K562 (cell line): ENCODE data around the gene AGAP1. TPM values are rescaled to one million over a fixed set of nuclear protein-coding genes. Genes with fewer than 3 reads are reported as not detected.

Source experiments
- ATAC-seq: fragments of 200-7000 bp; cut with Tn5 transposase; 3 replicates; pipeline ENCODE4 v1.9.1; 2020; ENCODE audit warnings: moderate library complexity
- BruUV-seq: library from RNA; stranded (reverse); fragments of 400-500 nt; replicated peaks from 2 replicates; lab custom pipeline; 2021; lab: Mats Ljungman, UMichigan
- CTCF ChIA-PET: fragments of 300-600 bp; formaldehyde crosslinking; extraction: SDS; loops from one replicate; lab custom pipeline; 2021; ENCODE audit warnings: low intra/inter-chr PET ratio; lab: Yijun Ruan, JAX
- POLR2A ChIA-PET: fragments of 300-600, 350-650 bp; sonication (Branson Sonifier 250); formaldehyde crosslinking; extraction: SDS; loops from one replicate; lab custom pipeline; 2021; ENCODE audit warnings: antibody characterized with exemption, inconsistent platforms; lab: Yijun Ruan, JAX
- DNase-seq, 4 experiments: peaks; one replicate each; pipeline versions ENCODE4 v3.0.0 to v3.0.0-alpha.2; 2011 to 2018; ENCODE audit warnings: low spot score in 3 of 4, mixed read lengths in 3 of 4; ENCODE audit errors: extremely low read depth in 1 of 4
- FAIRE-seq: peaks from 2 replicates; lab custom pipeline; 2011; peaks lifted over from hg19 to GRCh38; lab: Jason Lieb, UNC
- H2AFZ ChIP-seq: 2 replicates; pipeline ENCODE4 v1.6.0; 2011; ENCODE audit warnings: low read depth, low read length, control low read depth, inconsistent platforms
- H3K27ac ChIP-seq: fragments of 200-600 bp; 3 replicates; pipeline ENCODE4 v1.8.0; 2011; ENCODE audit warnings: low read depth, mild to moderate bottlenecking, control low read depth, inconsistent platforms, low read length, moderate library complexity, mixed read lengths; ENCODE audit errors: extremely low read depth
- H3K27me3 ChIP-seq, 2 experiments: fragments of 300-600 bp in 1 of 2; 2 replicates in 1 of 2; 3 replicates in 1 of 2; pipeline versions ENCODE4 v1.6.0 to v1.8.0; 2011; ENCODE audit warnings: inconsistent platforms in 2 of 2, low read length in 2 of 2, mild to moderate bottlenecking in 1 of 2, mixed read lengths in 1 of 2, moderate library complexity in 1 of 2; ENCODE audit not compliant: control insufficient read depth in 2 of 2, insufficient read depth in 2 of 2
- H3K36me3 ChIP-seq: fragments of 300-600 bp; 3 replicates; pipeline ENCODE4 v1.8.0; 2011; ENCODE audit warnings: mild to moderate bottlenecking, low read length, inconsistent platforms; ENCODE audit not compliant: control insufficient read depth, insufficient read depth
- H3K4me1 ChIP-seq, 2 experiments: fragments of 200-600 bp in 1 of 2; replicated peaks in 1 of 2; 2 replicates in 1 of 2; 3 replicates in 1 of 2; pipeline versions ENCODE4 v1.5.1 to v1.8.0; 2011; ENCODE audit warnings: inconsistent platforms in 2 of 2, low read length in 2 of 2, mild to moderate bottlenecking in 1 of 2, mixed read lengths in 1 of 2, moderate library complexity in 1 of 2; ENCODE audit not compliant: control insufficient read depth in 2 of 2, insufficient read depth in 2 of 2
- H3K4me2 ChIP-seq: 2 replicates; pipeline ENCODE4 v1.6.1; 2011; ENCODE audit warnings: low read length, control low read depth, inconsistent platforms, mixed read lengths; ENCODE audit not compliant: insufficient read depth
- H3K4me3 ChIP-seq: fragments of 200-600 bp; sonication (generic), shearing (Covaris generic); 2 replicates; pipeline ENCODE4 v1.5.1; 2016; ENCODE audit warnings: control low read depth, inconsistent platforms
- H3K79me2 ChIP-seq: fragments of 200-600 bp; 3 replicates; pipeline ENCODE4 v1.8.0; 2011; ENCODE audit warnings: low read length, inconsistent platforms; ENCODE audit not compliant: control insufficient read depth, insufficient read depth
- H3K9ac ChIP-seq, 2 experiments: 2 replicates each; pipeline versions ENCODE4 v1.6.0 to v1.6.1; 2011; ENCODE audit warnings: low read depth in 2 of 2, low read length in 2 of 2, control low read depth in 1 of 2, inconsistent platforms in 1 of 2, mild to moderate bottlenecking in 1 of 2, mixed read lengths in 1 of 2; ENCODE audit not compliant: insufficient read depth in 1 of 2
- H3K9me1 ChIP-seq: one replicate; pipeline ENCODE4 v1.6.0; 2011; ENCODE audit warnings: inconsistent platforms, mild to moderate bottlenecking, low read length, moderate library complexity; ENCODE audit not compliant: control insufficient read depth, insufficient read depth
- H3K9me3 ChIP-seq: replicated peaks from 2 replicates; pipeline ENCODE4 v1.5.1; 2011; ENCODE audit warnings: low read depth, low read length, inconsistent platforms; ENCODE audit not compliant: control insufficient read depth, insufficient read depth
- H4K20me1 ChIP-seq: replicated peaks from 2 replicates; pipeline ENCODE4 v1.6.1; 2011; ENCODE audit warnings: low read length, inconsistent platforms, mixed read lengths; ENCODE audit not compliant: control insufficient read depth, insufficient read depth
- ARID1B ChIP-seq: fragments of 450-650 bp; IDR thresholded peaks from 2 replicates; pipeline ENCODE4 v1.6.1; 2016; ENCODE audit warnings: antibody characterized with exemption, mild to moderate bottlenecking, inconsistent platforms
- BHLHE40 ChIP-seq: IDR thresholded peaks from 2 replicates; pipeline ENCODE4 v1.6.1; 2011; ENCODE audit warnings: low read length, improper control_type of control experiment
- EP400 ChIP-seq: fragments of 450-650 bp; IDR thresholded peaks from 2 replicates; pipeline ENCODE4 v1.6.1; 2017; ENCODE audit warnings: antibody characterized with exemption, mild to moderate bottlenecking, moderate library complexity
- HDAC3 ChIP-seq: fragments of 450-650 bp; IDR thresholded peaks from 2 replicates; pipeline ENCODE4 v1.6.1; 2018; ENCODE audit warnings: borderline replicate concordance, mild to moderate bottlenecking, moderate library complexity; ENCODE audit not compliant: partially characterized antibody
- HDAC6 ChIP-seq: IDR thresholded peaks from 2 replicates; pipeline ENCODE4 v1.6.1; 2012; ENCODE audit warnings: low read depth, mild to moderate bottlenecking, control low read depth, inconsistent platforms, low read length, moderate library complexity
- JUND ChIP-seq, 2 experiments: IDR thresholded peaks; 2 replicates in 1 of 2; 3 replicates in 1 of 2; pipeline ENCODE4 v1.6.1; 2011; ENCODE audit warnings: borderline replicate concordance in 2 of 2, low read depth in 2 of 2, low read length in 2 of 2, improper control_type of control experiment in 1 of 2, missing biosample characterization in 1 of 2, missing genetic modification characterization in 1 of 2, missing genetic modification reagents in 1 of 2
- MEF2A ChIP-seq: IDR thresholded peaks from 2 replicates; pipeline ENCODE4 v1.6.1; 2011; ENCODE audit warnings: low read depth, mild to moderate bottlenecking, low read length, moderate library complexity; ENCODE audit not compliant: control insufficient read depth
- NR2C1 ChIP-seq, 2 experiments: fragments of 450-650 bp; IDR thresholded peaks; 2 replicates each; pipeline ENCODE4 v1.6.1; 2017; ENCODE audit warnings: mild to moderate bottlenecking in 2 of 2, antibody characterized with exemption in 1 of 2, inconsistent platforms in 1 of 2, missing compliant biosample characterization in 1 of 2, missing genetic modification characterization in 1 of 2
- PHB ChIP-seq: fragments of 250-450 bp; sonication (Bioruptor Pico); IDR thresholded peaks from 2 replicates; pipeline ENCODE4 v1.5.0; 2021
- SRSF7 ChIP-seq: fragments of 200-400 bp; formaldehyde crosslinking; optimal IDR thresholded peaks from 2 replicates; pipeline ENCODE3; 2017; ENCODE audit warnings: mild to moderate bottlenecking, low read depth, low read length
- TAL1 ChIP-seq: fragments of 450-650 bp; IDR thresholded peaks from 2 replicates; pipeline ENCODE4 v1.6.1; 2016; ENCODE audit warnings: mild to moderate bottlenecking
- TCF3 ChIP-seq: sonication (generic); formaldehyde crosslinking; IDR thresholded peaks from 2 replicates; pipeline ENCODE4 v1.4.0; 2020; ENCODE audit warnings: mild to moderate bottlenecking, missing genetic modification reagents
- TEAD1 ChIP-seq, 2 experiments: fragments of 450-650 bp in 1 of 2; sonication (generic) in 1 of 2; formaldehyde crosslinking; IDR thresholded peaks; 2 replicates each; pipeline versions ENCODE4 v1.4.0 to v1.8.0; 2020 to 2022; ENCODE audit warnings: mild to moderate bottlenecking in 2 of 2, missing genetic modification reagents in 1 of 2
- ZNF717 ChIP-seq: fragments of 250-450 bp; sonication (Bioruptor Pico); IDR thresholded peaks from 2 replicates; pipeline ENCODE4 v1.5.0; 2021
- WGBS: fragments of 100-300 bp; shearing (Covaris generic); methylation state at CpG from one replicate; pipeline ENCODE4 v1.1.6; 2016; ENCODE audit warnings: low coverage, mixed read lengths; ENCODE audit not compliant: insufficient coverage; ENCODE audit errors: missing lambda C conversion rate; 5-methylcytosine and 5-hydroxymethylcytosine counted together
- in situ Hi-C: fragments of 300-500 bp; cut with MboI; formaldehyde crosslinking; loops from 4 replicates; pipeline ENCODE4 v1.15.0; 2018; ENCODE audit warnings: inconsistent platforms, mixed read lengths
- intact Hi-C: fragments of 100-400 bp; cut with micrococcal nuclease; formaldehyde crosslinking; loops from 2 replicates; pipeline ENCODE4 v1.14.2; 2022
- polyA plus RNA-seq, 8 experiments: library from polyadenylated mRNA; depleted of rRNA in 4 of 8; stranded (reverse) in 5 of 8; unstranded in 3 of 8; fragments of >200 nt; fragmentation: Nextera tagmentation in 2 of 8; fragmentation: Illumina TruSeq in 1 of 8; extraction: Ambion mirVana in 2 of 8; extraction: Trizol in 1 of 8; gene quantifications; 2 replicates each; pipeline versions ENCODE4 v1.2.1 to v1.2.3, GENCODE V29; 2011 to 2014; ENCODE audit warnings: inconsistent platforms in 1 of 8, missing spikeins in 1 of 8
- total RNA-seq, 7 experiments: library from RNA; depleted of rRNA in 6 of 7; stranded (reverse); fragments of >200 nt in 6 of 7; fragmentation: Illumina TruSeq in 2 of 7; extraction: Trizol in 2 of 7; gene quantifications; 2 replicates each; pipeline versions ENCODE4 v1.2.1 to v1.2.3, GENCODE V29; 2011 to 2021; ENCODE audit warnings: low replicate concordance in 1 of 7
- TF ChIP-seq, protein P1 (sequence below): fragments of 450-650 bp; IDR thresholded peaks from 2 replicates; pipeline ENCODE4 v1.7.1; 2018; ENCODE audit warnings: mild to moderate bottlenecking, low read depth; ENCODE audit not compliant: partially characterized antibody
- TF ChIP-seq, protein P2 (sequence below): fragments of 250-450 bp; sonication (Bioruptor Pico); IDR thresholded peaks from 2 replicates; pipeline ENCODE4 v1.5.0; 2020; ENCODE audit warnings: mild to moderate bottlenecking

Gene AGAP1
- total and polyA plus RNA-seq, 9 of the 15 experiments (the other 6 are each of a cell fraction or from before 2014, with no cell fraction given): 1.3 to 24.0 (median 10.6) TPM

DNA sequence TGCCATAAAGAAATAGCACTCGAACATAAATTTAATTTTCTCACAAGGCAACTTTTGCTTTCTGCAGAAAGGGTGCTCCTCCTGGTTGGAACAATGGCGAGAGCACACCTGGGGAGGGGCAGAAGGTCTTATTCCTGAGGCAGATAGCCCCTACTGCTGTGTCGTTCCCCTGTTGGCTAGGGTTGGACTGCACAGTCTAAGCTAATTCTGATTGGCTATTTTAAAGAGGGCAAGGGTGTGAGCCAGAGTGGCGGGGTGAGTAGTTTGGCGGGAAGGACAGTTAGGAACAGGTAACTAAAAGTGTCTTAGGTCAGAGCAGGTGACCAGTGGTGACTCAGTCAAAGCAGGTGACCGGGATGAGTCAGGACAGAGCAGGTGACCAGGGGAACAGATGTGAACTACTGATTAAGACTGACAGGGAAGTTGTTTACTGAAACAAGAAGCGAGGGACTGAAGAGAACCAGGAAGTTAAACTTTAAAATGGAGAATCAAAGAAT, 49.7 kb upstream of the AGAP1 start:
- ChIA-PET POLR2A (interaction anchor here (1.3 kb wide), 1 partner anchor 12 kb away, joined by 3 read pairs; no protein-coding TSS in a partner anchor), CTCF (no interaction called here)
- DNase-seq (peak in 1 of 4 experiments; percentile 48), FAIRE-seq (no peak), ATAC-seq (peak; percentile 48)
- H3K4me3 ChIP-seq: no peak overlapping the region
- H3K36me3 ChIP-seq: no peaks in the 10 kb centered on the region
- H2AFZ ChIP-seq: peak overlapping the region; percentile 66; the same call in 1 of the 2 replicates
- H3K27me3 ChIP-seq: no peaks in the 10 kb centered on the region
- peaks cover 9 to 10% of the 10 kb centered on the region in 2 experiments for H3K4me1 ChIP-seq
- H3K9ac ChIP-seq: 0 out of 4 replicates have a peak overlapping the region, but pooled peaks of 1 of the 2 experiments have one; percentile 34
- WGBS: 44% methylated on average over 5 of the region's 7 CpGs
- in situ Hi-C loops (no loop called here), intact Hi-C loops (no loop called here)
- no peak overlapping the region for H3K4me2 ChIP-seq
- H4K20me1 ChIP-seq: no peaks in the 10 kb centered on the region
- no peaks in the 10 kb centered on the region for H3K9me1 ChIP-seq
- no peaks in the 10 kb centered on the region for H3K79me2 ChIP-seq
- peak overlapping the region; percentile 78; the same call in 2 of the 3 replicates for H3K27ac ChIP-seq
- BruUV-seq: no TSS peak
- H3K9me3 ChIP-seq: peaks cover 15% of the 10 kb centered on the region
- TF ChIP-seq ARID1B (peak; percentile 92), EP400 (peak; percentile 65), TCF3 (CRISPR knock-in tag) (peak; percentile 75), BHLHE40 (peak; percentile 86), ZNF717 (CRISPR knock-in tag) (no peak), SRSF7 (no peak), TAL1 (peak; percentile 73), JUND (IDR thresholded peaks at IDR 0.05; ENCODE audit: borderline replicate concordance, low read depth, low read length) (peak; percentile 95), JUND (tag; IDR thresholded peaks at IDR 0.05; ENCODE audit: borderline replicate concordance, low read depth, low read length) (peak; percentile 96; the same call in 2 of the 3 replicates), PHB (CRISPR knock-in tag) (no peak), HDAC3 (peak; percentile 31), NR2C1 (IDR thresholded peaks at IDR 0.05) (peak; percentile 55), NR2C1 (tag; IDR thresholded peaks at IDR 0.05) (peak; percentile 46), HDAC6 (no peak), TEAD1 (CRISPR knock-in tag; IDR thresholded peaks at IDR 0.05) (no peak), MEF2A (no peak)
- TF ChIP-seq, protein P1, sequence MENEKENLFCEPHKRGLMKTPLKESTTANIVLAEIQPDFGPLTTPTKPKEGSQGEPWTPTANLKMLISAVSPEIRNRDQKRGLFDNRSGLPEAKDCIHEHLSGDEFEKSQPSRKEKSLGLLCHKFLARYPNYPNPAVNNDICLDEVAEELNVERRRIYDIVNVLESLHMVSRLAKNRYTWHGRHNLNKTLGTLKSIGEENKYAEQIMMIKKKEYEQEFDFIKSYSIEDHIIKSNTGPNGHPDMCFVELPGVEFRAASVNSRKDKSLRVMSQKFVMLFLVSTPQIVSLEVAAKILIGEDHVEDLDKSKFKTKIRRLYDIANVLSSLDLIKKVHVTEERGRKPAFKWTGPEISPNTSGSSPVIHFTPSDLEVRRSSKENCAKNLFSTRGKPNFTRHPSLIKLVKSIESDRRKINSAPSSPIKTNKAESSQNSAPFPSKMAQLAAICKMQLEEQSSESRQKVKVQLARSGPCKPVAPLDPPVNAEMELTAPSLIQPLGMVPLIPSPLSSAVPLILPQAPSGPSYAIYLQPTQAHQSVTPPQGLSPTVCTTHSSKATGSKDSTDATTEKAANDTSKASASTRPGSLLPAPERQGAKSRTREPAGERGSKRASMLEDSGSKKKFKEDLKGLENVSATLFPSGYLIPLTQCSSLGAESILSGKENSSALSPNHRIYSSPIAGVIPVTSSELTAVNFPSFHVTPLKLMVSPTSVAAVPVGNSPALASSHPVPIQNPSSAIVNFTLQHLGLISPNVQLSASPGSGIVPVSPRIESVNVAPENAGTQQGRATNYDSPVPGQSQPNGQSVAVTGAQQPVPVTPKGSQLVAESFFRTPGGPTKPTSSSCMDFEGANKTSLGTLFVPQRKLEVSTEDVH: peak; percentile 26
- TF ChIP-seq, protein P2, sequence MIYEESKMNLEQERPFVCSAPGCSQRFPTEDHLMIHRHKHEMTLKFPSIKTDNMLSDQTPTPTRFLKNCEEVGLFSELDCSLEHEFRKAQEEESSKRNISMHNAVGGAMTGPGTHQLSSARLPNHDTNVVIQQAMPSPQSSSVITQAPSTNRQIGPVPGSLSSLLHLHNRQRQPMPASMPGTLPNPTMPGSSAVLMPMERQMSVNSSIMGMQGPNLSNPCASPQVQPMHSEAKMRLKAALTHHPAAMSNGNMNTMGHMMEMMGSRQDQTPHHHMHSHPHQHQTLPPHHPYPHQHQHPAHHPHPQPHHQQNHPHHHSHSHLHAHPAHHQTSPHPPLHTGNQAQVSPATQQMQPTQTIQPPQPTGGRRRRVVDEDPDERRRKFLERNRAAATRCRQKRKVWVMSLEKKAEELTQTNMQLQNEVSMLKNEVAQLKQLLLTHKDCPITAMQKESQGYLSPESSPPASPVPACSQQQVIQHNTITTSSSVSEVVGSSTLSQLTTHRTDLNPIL: no peak
